SK-N-SH (cell line): ENCODE results near the gene AREL1. TPM values are rescaled to one million over a fixed set of nuclear protein-coding genes. Genes with fewer than 3 reads are reported as not detected.

Experiments used
- CTCF ChIA-PET: fragments of 300-600, 350-600 bp; formaldehyde crosslinking; extraction: SDS; loops from one replicate; lab custom pipeline; 2021; lab: Yijun Ruan, JAX
- POLR2A ChIA-PET: fragments of 350-600 bp; sonication (Branson Sonifier 250); formaldehyde crosslinking; extraction: SDS; loops from one replicate; lab custom pipeline; 2020; ENCODE audit warnings: antibody characterized with exemption, inconsistent platforms; lab: Yijun Ruan, JAX
- DNase-seq: peaks from one replicate; pipeline ENCODE4 v3.0.0; 2012
- H2AFZ ChIP-seq: fragments of 200-600 bp; sonication (generic); 2 replicates; pipeline ENCODE4 v1.8.1; 2016; ENCODE audit warnings: antibody characterized with exemption, mild to moderate bottlenecking, low read depth
- H3F3A ChIP-seq: fragments of 200-600 bp; sonication (generic); replicated peaks from 2 replicates; pipeline ENCODE3; 2016; ENCODE audit warnings: antibody characterized with exemption, mild to moderate bottlenecking; ENCODE audit not compliant: insufficient read depth
- H3K27ac ChIP-seq, 2 experiments: fragments of 200-500 bp in 1 of 2; fragments of 200-600 bp in 1 of 2; sonication (Bioruptor generic) in 1 of 2; sonication (generic), shearing (Covaris generic) in 1 of 2; 2 replicates each; pipeline versions ENCODE4 v1.5.1 to v1.6.1; 2014 to 2016; ENCODE audit warnings: low read depth in 2 of 2, inconsistent platforms in 1 of 2, low read length in 1 of 2, mild to moderate bottlenecking in 1 of 2, mixed read lengths in 1 of 2
- H3K27me3 ChIP-seq: fragments of 200-600 bp; sonication (generic), shearing (Covaris generic); 2 replicates; pipeline ENCODE4 v1.6.1; 2016; ENCODE audit warnings: mixed run types; ENCODE audit not compliant: insufficient read depth
- H3K36me3 ChIP-seq, 2 experiments: fragments of 200-500 bp in 1 of 2; fragments of 200-600 bp in 1 of 2; sonication (Bioruptor generic) in 1 of 2; sonication (generic) in 1 of 2; replicated peaks in 1 of 2; 2 replicates each; pipeline versions ENCODE3 to v1.5.1; 2014 to 2016; ENCODE audit warnings: low read length in 1 of 2, mild to moderate bottlenecking in 1 of 2; ENCODE audit not compliant: insufficient read depth in 2 of 2, control insufficient read depth in 1 of 2
- H3K4me1 ChIP-seq, 2 experiments: fragments of 200-500 bp in 1 of 2; fragments of 200-600 bp in 1 of 2; sonication (Bioruptor generic) in 1 of 2; sonication (generic), shearing (Covaris generic) in 1 of 2; 2 replicates each; pipeline versions ENCODE4 v1.5.1 to v1.6.1; 2014 to 2016; ENCODE audit warnings: low read depth in 1 of 2, low read length in 1 of 2, mixed run types in 1 of 2; ENCODE audit not compliant: insufficient read depth in 2 of 2, control insufficient read depth in 1 of 2
- H3K4me2 ChIP-seq: fragments of 200-600 bp; sonication (generic), shearing (Covaris generic); 2 replicates; pipeline ENCODE4 v1.6.1; 2017; ENCODE audit warnings: mixed run types
- H3K4me3 ChIP-seq, 2 experiments: fragments of 200-500 bp in 1 of 2; fragments of 200-600 bp in 1 of 2; sonication (Bioruptor generic) in 1 of 2; sonication (generic), shearing (Covaris generic) in 1 of 2; 2 replicates each; pipeline versions ENCODE4 v1.5.1 to v1.8.1; 2014 to 2016; ENCODE audit warnings: low read depth in 2 of 2, inconsistent platforms in 1 of 2, low read length in 1 of 2, mild to moderate bottlenecking in 1 of 2, mixed read lengths in 1 of 2, moderate library complexity in 1 of 2
- H3K79me2 ChIP-seq: fragments of 200-600 bp; sonication (generic); 2 replicates; pipeline ENCODE4 v1.8.1; 2017; ENCODE audit warnings: mild to moderate bottlenecking; ENCODE audit not compliant: insufficient read depth
- H3K9ac ChIP-seq: fragments of 200-600 bp; sonication (generic); 2 replicates; pipeline ENCODE4 v1.6.1; 2017; ENCODE audit warnings: mixed run types
- H3K9me2 ChIP-seq: fragments of 200-600 bp; sonication (generic); 2 replicates; pipeline ENCODE4 v1.6.1; 2017; ENCODE audit warnings: mixed run types
- H3K9me3 ChIP-seq: fragments of 200-600 bp; sonication (generic); 2 replicates; pipeline ENCODE4 v1.6.1; 2017; ENCODE audit warnings: mixed run types, mild to moderate bottlenecking, moderate library complexity
- H4K20me1 ChIP-seq: fragments of 200-600 bp; sonication (generic); 2 replicates; pipeline ENCODE4 v1.6.1; 2017; ENCODE audit warnings: mild to moderate bottlenecking, mixed run types; ENCODE audit not compliant: insufficient read depth
- ELF1 ChIP-seq: IDR thresholded peaks from 2 replicates; pipeline ENCODE4 v1.4.0; 2012
- FOXM1 ChIP-seq: IDR thresholded peaks from 2 replicates; pipeline ENCODE4 v1.4.0; 2012; ENCODE audit warnings: low read depth, mild to moderate bottlenecking
- GATA2 ChIP-seq: sonication (generic); formaldehyde crosslinking; IDR thresholded peaks from 2 replicates; pipeline ENCODE4 v1.5.0; 2020; ENCODE audit warnings: mild to moderate bottlenecking, missing genetic modification reagents
- JUND ChIP-seq: IDR thresholded peaks from 2 replicates; pipeline ENCODE4 v1.4.0; 2012
- NFIC ChIP-seq: IDR thresholded peaks from 2 replicates; pipeline ENCODE4 v1.4.0; 2012; ENCODE audit warnings: borderline replicate concordance
- NRF1 ChIP-seq: IDR thresholded peaks from 2 replicates; pipeline ENCODE4 v1.6.1; 2012; ENCODE audit warnings: low read depth, mild to moderate bottlenecking, low read length
- POLR2AphosphoS5 ChIP-seq: IDR thresholded peaks from 2 replicates; pipeline ENCODE4 v1.6.1; 2012; ENCODE audit warnings: low read depth, low read length
- RCOR1 ChIP-seq: fragments of 150-350 bp; IDR thresholded peaks from 2 replicates; pipeline ENCODE4 v1.6.1; 2017; ENCODE audit warnings: antibody characterized with exemption, low read length
- RXRA ChIP-seq: IDR thresholded peaks from 2 replicates; pipeline ENCODE4 v1.4.0; 2012; ENCODE audit warnings: low read depth, mild to moderate bottlenecking, borderline replicate concordance
- SIN3A ChIP-seq: IDR thresholded peaks from 2 replicates; pipeline ENCODE4 v1.6.1; 2012; ENCODE audit warnings: low read depth, mild to moderate bottlenecking, low read length, moderate library complexity, borderline replicate concordance
- WGBS: methylation state at CpG from one replicate; pipeline ENCODE4 v1.1.6; 2017; ENCODE audit warnings: low lambda C conversion rate; 5-methylcytosine and 5-hydroxymethylcytosine counted together
- polyA plus RNA-seq, 3 experiments: library from polyadenylated mRNA; depleted of rRNA; stranded (reverse); fragments of >200 nt; gene quantifications; 2 replicates each; pipeline ENCODE4 v1.2.3, GENCODE V29; 2012
- TF ChIP-seq, protein P1 (sequence below): IDR thresholded peaks from 2 replicates; pipeline ENCODE4 v1.4.0; 2012; ENCODE audit warnings: low read depth, borderline replicate concordance
- TF ChIP-seq, protein P2 (sequence below): IDR thresholded peaks from 2 replicates; pipeline ENCODE4; 2012
- TF ChIP-seq, protein P3 (sequence below): IDR thresholded peaks from 2 replicates; pipeline ENCODE4 v1.6.1; 2012; ENCODE audit warnings: mild to moderate bottlenecking, low read depth, low read length, moderate library complexity
- TF ChIP-seq, protein P4 (sequence below): IDR thresholded peaks from 2 replicates; pipeline ENCODE4 v1.4.0; 2012; ENCODE audit warnings: low read depth, borderline replicate concordance
- TF ChIP-seq, protein P5 (sequence below): fragments of 200-600 bp; sonication (generic); IDR thresholded peaks from 2 replicates; pipeline ENCODE4 v1.6.1; 2017; ENCODE audit warnings: antibody characterized with exemption, mild to moderate bottlenecking, moderate library complexity
- TF ChIP-seq, protein P6 (sequence below): fragments of 150-350 bp; IDR thresholded peaks from 2 replicates; pipeline ENCODE4 v1.6.1; 2016; ENCODE audit warnings: mild to moderate bottlenecking, low read depth, low read length

The AREL1 gene
- polyA plus RNA-seq, 1 of the 3 experiments (the other 2 are of a cell fraction), result 35.1 TPM

DNA sequence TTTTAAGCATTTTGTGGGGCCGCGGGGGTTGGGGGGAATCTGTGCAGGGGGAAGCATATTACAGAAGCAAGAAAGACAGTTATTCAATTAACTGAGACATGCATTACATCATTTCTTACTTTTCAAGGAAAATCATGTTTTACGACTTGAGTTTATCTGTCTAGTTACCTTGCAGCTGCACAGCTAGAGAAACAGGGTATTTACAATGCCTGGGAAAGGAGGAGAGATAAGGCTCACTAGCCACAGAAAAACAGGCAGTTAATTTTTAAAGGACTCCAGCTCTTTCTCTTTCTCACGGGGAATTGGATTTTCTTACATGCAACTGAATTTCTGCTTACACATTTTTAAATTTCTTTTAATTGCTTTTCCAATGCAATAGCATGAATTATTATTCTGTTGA, 22.2 kb upstream of the AREL1 start:
- 86% methylated on average over 4 of the region's 4 CpGs for WGBS
- Histone ChIP-seq H3F3A (peaks cover 12% of the 10 kb centered on the region), H2AFZ (no peak overlapping the region), H3K9ac (no peak overlapping the region), H4K20me1 (no peaks in the 10 kb centered on the region), H3K9me3 (no peaks in the 10 kb centered on the region), H3K27ac (no peak overlapping the region), H3K4me3 (no peak overlapping the region), H3K36me3 (peaks cover 44 to 68% of the 10 kb centered on the region in 2 experiments), H3K4me1 (no peaks in the 10 kb centered on the region), H3K27me3 (no peaks in the 10 kb centered on the region), H3K4me2 (no peak overlapping the region), H3K9me2 (no peaks in the 10 kb centered on the region), H3K79me2 (peaks cover 6% of the 10 kb centered on the region; the same call in 1 of the 2 replicates)
- DNase-seq, result no peak
- CTCF ChIA-PET, result interaction anchor here (1.4 kb wide), 1 partner anchor 28 kb away, joined by 3 read pairs; the partner anchor contains the start of gene YLPM1
- POLR2A ChIA-PET, result no interaction called here
- TF ChIP-seq POLR2AphosphoS5, result no peak
- TF ChIP-seq RXRA, result no peak
- no peak for TF ChIP-seq NRF1
- no peak for TF ChIP-seq ELF1
- no peak for TF ChIP-seq GATA2 (CRISPR knock-in tag)
- TF ChIP-seq RCOR1, result no peak
- TF ChIP-seq, protein P1, sequence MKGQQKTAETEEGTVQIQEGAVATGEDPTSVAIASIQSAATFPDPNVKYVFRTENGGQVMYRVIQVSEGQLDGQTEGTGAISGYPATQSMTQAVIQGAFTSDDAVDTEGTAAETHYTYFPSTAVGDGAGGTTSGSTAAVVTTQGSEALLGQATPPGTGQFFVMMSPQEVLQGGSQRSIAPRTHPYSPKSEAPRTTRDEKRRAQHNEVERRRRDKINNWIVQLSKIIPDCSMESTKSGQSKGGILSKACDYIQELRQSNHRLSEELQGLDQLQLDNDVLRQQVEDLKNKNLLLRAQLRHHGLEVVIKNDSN, result no peak
- no peak for TF ChIP-seq SIN3A
- TF ChIP-seq, protein P2, sequence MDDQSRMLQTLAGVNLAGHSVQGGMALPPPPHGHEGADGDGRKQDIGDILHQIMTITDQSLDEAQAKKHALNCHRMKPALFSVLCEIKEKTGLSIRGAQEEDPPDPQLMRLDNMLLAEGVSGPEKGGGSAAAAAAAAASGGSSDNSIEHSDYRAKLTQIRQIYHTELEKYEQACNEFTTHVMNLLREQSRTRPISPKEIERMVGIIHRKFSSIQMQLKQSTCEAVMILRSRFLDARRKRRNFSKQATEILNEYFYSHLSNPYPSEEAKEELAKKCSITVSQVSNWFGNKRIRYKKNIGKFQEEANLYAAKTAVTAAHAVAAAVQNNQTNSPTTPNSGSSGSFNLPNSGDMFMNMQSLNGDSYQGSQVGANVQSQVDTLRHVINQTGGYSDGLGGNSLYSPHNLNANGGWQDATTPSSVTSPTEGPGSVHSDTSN, result no peak
- TF ChIP-seq, protein P3, sequence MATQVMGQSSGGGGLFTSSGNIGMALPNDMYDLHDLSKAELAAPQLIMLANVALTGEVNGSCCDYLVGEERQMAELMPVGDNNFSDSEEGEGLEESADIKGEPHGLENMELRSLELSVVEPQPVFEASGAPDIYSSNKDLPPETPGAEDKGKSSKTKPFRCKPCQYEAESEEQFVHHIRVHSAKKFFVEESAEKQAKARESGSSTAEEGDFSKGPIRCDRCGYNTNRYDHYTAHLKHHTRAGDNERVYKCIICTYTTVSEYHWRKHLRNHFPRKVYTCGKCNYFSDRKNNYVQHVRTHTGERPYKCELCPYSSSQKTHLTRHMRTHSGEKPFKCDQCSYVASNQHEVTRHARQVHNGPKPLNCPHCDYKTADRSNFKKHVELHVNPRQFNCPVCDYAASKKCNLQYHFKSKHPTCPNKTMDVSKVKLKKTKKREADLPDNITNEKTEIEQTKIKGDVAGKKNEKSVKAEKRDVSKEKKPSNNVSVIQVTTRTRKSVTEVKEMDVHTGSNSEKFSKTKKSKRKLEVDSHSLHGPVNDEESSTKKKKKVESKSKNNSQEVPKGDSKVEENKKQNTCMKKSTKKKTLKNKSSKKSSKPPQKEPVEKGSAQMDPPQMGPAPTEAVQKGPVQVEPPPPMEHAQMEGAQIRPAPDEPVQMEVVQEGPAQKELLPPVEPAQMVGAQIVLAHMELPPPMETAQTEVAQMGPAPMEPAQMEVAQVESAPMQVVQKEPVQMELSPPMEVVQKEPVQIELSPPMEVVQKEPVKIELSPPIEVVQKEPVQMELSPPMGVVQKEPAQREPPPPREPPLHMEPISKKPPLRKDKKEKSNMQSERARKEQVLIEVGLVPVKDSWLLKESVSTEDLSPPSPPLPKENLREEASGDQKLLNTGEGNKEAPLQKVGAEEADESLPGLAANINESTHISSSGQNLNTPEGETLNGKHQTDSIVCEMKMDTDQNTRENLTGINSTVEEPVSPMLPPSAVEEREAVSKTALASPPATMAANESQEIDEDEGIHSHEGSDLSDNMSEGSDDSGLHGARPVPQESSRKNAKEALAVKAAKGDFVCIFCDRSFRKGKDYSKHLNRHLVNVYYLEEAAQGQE, result no peak
- TF ChIP-seq NFIC, result no peak
- TF ChIP-seq JUND, result no peak
- TF ChIP-seq, protein P4, sequence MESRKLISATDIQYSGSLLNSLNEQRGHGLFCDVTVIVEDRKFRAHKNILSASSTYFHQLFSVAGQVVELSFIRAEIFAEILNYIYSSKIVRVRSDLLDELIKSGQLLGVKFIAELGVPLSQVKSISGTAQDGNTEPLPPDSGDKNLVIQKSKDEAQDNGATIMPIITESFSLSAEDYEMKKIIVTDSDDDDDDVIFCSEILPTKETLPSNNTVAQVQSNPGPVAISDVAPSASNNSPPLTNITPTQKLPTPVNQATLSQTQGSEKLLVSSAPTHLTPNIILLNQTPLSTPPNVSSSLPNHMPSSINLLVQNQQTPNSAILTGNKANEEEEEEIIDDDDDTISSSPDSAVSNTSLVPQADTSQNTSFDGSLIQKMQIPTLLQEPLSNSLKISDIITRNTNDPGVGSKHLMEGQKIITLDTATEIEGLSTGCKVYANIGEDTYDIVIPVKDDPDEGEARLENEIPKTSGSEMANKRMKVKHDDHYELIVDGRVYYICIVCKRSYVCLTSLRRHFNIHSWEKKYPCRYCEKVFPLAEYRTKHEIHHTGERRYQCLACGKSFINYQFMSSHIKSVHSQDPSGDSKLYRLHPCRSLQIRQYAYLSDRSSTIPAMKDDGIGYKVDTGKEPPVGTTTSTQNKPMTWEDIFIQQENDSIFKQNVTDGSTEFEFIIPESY, result no peak
- TF ChIP-seq, protein P5, sequence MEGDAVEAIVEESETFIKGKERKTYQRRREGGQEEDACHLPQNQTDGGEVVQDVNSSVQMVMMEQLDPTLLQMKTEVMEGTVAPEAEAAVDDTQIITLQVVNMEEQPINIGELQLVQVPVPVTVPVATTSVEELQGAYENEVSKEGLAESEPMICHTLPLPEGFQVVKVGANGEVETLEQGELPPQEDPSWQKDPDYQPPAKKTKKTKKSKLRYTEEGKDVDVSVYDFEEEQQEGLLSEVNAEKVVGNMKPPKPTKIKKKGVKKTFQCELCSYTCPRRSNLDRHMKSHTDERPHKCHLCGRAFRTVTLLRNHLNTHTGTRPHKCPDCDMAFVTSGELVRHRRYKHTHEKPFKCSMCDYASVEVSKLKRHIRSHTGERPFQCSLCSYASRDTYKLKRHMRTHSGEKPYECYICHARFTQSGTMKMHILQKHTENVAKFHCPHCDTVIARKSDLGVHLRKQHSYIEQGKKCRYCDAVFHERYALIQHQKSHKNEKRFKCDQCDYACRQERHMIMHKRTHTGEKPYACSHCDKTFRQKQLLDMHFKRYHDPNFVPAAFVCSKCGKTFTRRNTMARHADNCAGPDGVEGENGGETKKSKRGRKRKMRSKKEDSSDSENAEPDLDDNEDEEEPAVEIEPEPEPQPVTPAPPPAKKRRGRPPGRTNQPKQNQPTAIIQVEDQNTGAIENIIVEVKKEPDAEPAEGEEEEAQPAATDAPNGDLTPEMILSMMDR, result no peak
- no peak for TF ChIP-seq FOXM1
- TF ChIP-seq, protein P6, sequence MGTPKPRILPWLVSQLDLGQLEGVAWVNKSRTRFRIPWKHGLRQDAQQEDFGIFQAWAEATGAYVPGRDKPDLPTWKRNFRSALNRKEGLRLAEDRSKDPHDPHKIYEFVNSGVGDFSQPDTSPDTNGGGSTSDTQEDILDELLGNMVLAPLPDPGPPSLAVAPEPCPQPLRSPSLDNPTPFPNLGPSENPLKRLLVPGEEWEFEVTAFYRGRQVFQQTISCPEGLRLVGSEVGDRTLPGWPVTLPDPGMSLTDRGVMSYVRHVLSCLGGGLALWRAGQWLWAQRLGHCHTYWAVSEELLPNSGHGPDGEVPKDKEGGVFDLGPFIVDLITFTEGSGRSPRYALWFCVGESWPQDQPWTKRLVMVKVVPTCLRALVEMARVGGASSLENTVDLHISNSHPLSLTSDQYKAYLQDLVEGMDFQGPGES, result no peak
